SU-DHL-6 (cell line): ENCODE measurements around the gene ACTMAP.

Experiments
- H2AFZ ChIP-seq: fragments of 200-600 bp; sonication (generic); 2 replicates; pipeline ENCODE4 v1.6.1; 2014; ENCODE audit warnings: low read depth, mild to moderate bottlenecking, moderate library complexity, mixed read lengths, antibody characterized with exemption, low read length; ENCODE audit not compliant: severe bottlenecking
- H3F3A ChIP-seq: fragments of 200-600 bp; shearing (Covaris generic); 2 replicates; pipeline ENCODE4 v1.6.0; 2016; ENCODE audit warnings: antibody characterized with exemption, mild to moderate bottlenecking; ENCODE audit not compliant: insufficient read depth
- H3K27ac ChIP-seq: fragments of 200-600 bp; sonication (generic); 2 replicates; pipeline ENCODE4 v1.5.1; 2016; ENCODE audit warnings: low read depth, mild to moderate bottlenecking, low read length, moderate library complexity, mixed read lengths
- H3K27me3 ChIP-seq: fragments of 200-600 bp; sonication (generic), shearing (Covaris generic); 2 replicates; pipeline ENCODE4 v1.6.0; 2014; ENCODE audit warnings: mild to moderate bottlenecking, low read length
- H3K36me3 ChIP-seq: fragments of 200-600 bp; sonication (generic); 2 replicates; pipeline ENCODE4 v1.6.1; 2014; ENCODE audit warnings: mild to moderate bottlenecking, low read length, mixed read lengths
- H3K4me2 ChIP-seq: fragments of 300-600, 200-600 bp; shearing (Covaris generic), sonication (generic); 2 replicates; pipeline ENCODE4 v1.6.0; 2014; ENCODE audit warnings: low read length, low read depth, mild to moderate bottlenecking; ENCODE audit not compliant: poor library complexity, severe bottlenecking
- H3K4me3 ChIP-seq: fragments of 200-600 bp; sonication (generic); 2 replicates; pipeline ENCODE4 v1.5.1; 2014; ENCODE audit warnings: antibody characterized with exemption, low read length, mild to moderate bottlenecking, mixed read lengths; ENCODE audit not compliant: insufficient read depth, poor library complexity, severe bottlenecking
- H3K79me2 ChIP-seq: fragments of 200-600 bp; sonication (generic); 2 replicates; pipeline ENCODE4 v1.6.1; 2014; ENCODE audit warnings: mild to moderate bottlenecking, low read length, moderate library complexity; ENCODE audit not compliant: insufficient read depth
- H3K9ac ChIP-seq: fragments of 200-600 bp; sonication (generic); 2 replicates; pipeline ENCODE4 v1.7.0; 2014; ENCODE audit warnings: mild to moderate bottlenecking, low read length
- H3K9me2 ChIP-seq: fragments of 200-600 bp; sonication (generic); replicated peaks from 2 replicates; pipeline ENCODE4 v1.6.1; 2014; ENCODE audit warnings: low read length; ENCODE audit not compliant: insufficient read depth
- H3K9me3 ChIP-seq: fragments of 200-600 bp; sonication (generic); 2 replicates; pipeline ENCODE4 v1.6.1; 2014; ENCODE audit warnings: low read length, mixed read lengths; ENCODE audit not compliant: insufficient read depth
- H4K20me1 ChIP-seq: fragments of 200-600 bp; sonication (generic); 2 replicates; pipeline ENCODE4 v1.6.1; 2014; ENCODE audit warnings: low read depth, mild to moderate bottlenecking, antibody characterized with exemption, low read length, moderate library complexity, mixed read lengths
- CTCF ChIP-seq: fragments of 200-600 bp; sonication (generic); IDR thresholded peaks from one replicate; pipeline ENCODE4 v1.5.1; 2017; ENCODE audit warnings: antibody characterized with exemption, mild to moderate bottlenecking, low read length, moderate library complexity; ENCODE audit not compliant: insufficient read depth, poor library complexity, severe bottlenecking
- EZH2phosphoT487 ChIP-seq: fragments of 200-600 bp; sonication (generic), shearing (Covaris generic); conservative IDR thresholded peaks from 2 replicates; pipeline ENCODE4 v1.6.1; 2018; ENCODE audit warnings: mild to moderate bottlenecking, antibody characterized with exemption, low read length, moderate library complexity, mixed read lengths

ACTMAP gene

GRCh38 chr19:40739871-40740703 is 10.2 kb downstream of the ACTMAP start:
- TF ChIP-seq EZH2phosphoT487, result no peak
- TF ChIP-seq CTCF, result no peak
- no peak overlapping the region for H3K4me2 ChIP-seq
- no peak overlapping the region for H3K9ac ChIP-seq

GRCh38 chr19:40739030-40739839 is 11.0 kb downstream of the ACTMAP start:
- Histone ChIP-seq H3K27me3 (no peaks in the 10 kb centered on the region), H3K9me3 (no peaks in the 10 kb centered on the region), H3K9me2 (no peaks in the 10 kb centered on the region), H3K4me2 (no peak overlapping the region), H3K4me3 (no peak overlapping the region), H3K79me2 (no peaks in the 10 kb centered on the region), H3F3A (no peaks in the 10 kb centered on the region), H3K36me3 (no peaks in the 10 kb centered on the region), H4K20me1 (no peaks in the 10 kb centered on the region), H2AFZ (no peak overlapping the region), H3K27ac (no peak overlapping the region), H3K9ac (no peak overlapping the region)
- TF ChIP-seq CTCF (no peak), EZH2phosphoT487 (no peak)

More at GRCh38 chr19:40739871-40740703, 10.2 kb downstream of the ACTMAP start:
- H3K79me2 ChIP-seq, result no peaks in the 10 kb centered on the region
- H3K27ac ChIP-seq, result no peak overlapping the region
- H3K4me3 ChIP-seq, result no peak overlapping the region
- no peaks in the 10 kb centered on the region for H3K9me3 ChIP-seq
- no peaks in the 10 kb centered on the region for H3K27me3 ChIP-seq
- H3F3A ChIP-seq, result no peaks in the 10 kb centered on the region
- no peak overlapping the region for H2AFZ ChIP-seq
- H3K36me3 ChIP-seq, result no peaks in the 10 kb centered on the region
- H3K9me2 ChIP-seq, result no peaks in the 10 kb centered on the region
- no peaks in the 10 kb centered on the region for H4K20me1 ChIP-seq

- no peaks in the 10 kb centered on the region for H3K9me3 ChIP-seq
- H3K9me2 ChIP-seq, result no peaks in the 10 kb centered on the region
- no peaks in the 10 kb centered on the region for H3K79me2 ChIP-seq
- H3K27ac ChIP-seq, result no peak overlapping the region
- no peaks in the 10 kb centered on the region for H3K27me3 ChIP-seq
- no peaks in the 10 kb centered on the region for H4K20me1 ChIP-seq
- no peak overlapping the region for H3K4me3 ChIP-seq
- TF ChIP-seq CTCF (no peak), EZH2phosphoT487 (no peak)
- H3K4me2 ChIP-seq, result no peak overlapping the region
- no peak overlapping the region for H3K9ac ChIP-seq
- no peaks in the 10 kb centered on the region for H3F3A ChIP-seq
- no peaks in the 10 kb centered on the region for H3K36me3 ChIP-seq
- no peak overlapping the region for H2AFZ ChIP-seq
Measured at GRCh38 chr19:40737102-40737644, 13.1 kb downstream of the ACTMAP start.
